ENCODE results near the gene GNAQ.

Gene GNAQ

GRCh38 chr9:77907585-77907984, 124.0 kb downstream of the GNAQ start:
- no peak overlapping the region for H3K4me2 ChIP-seq (ENCODE audit: low read length)
- no peaks in the 10 kb centered on the region for H3K79me2 ChIP-seq (ENCODE audit: control insufficient read depth, low read length)
- H3K36me3 ChIP-seq (ENCODE audit: control insufficient read depth, low read length) = no peaks in the 10 kb centered on the region
- no peaks in the 10 kb centered on the region for H3K27me3 ChIP-seq (ENCODE audit: control insufficient read depth, low read length)
- no peak for TF ChIP-seq EZH2phosphoT487 (IDR thresholded peaks at IDR 0.05; ENCODE audit: borderline replicate concordance, low read length)
- TF ChIP-seq CTCF (IDR thresholded peaks at IDR 0.05; ENCODE audit: low read depth, low read length, poor library complexity, severe bottlenecking) = no peak
- no peaks in the 10 kb centered on the region for H4K20me1 ChIP-seq (ENCODE audit: control insufficient read depth, insufficient read depth, low read depth, low read length)
- H3F3A ChIP-seq (ENCODE audit: control insufficient read depth, insufficient read depth) = no peaks in the 10 kb centered on the region
- no peaks in the 10 kb centered on the region for H3K9me3 ChIP-seq (ENCODE audit: control insufficient read depth, insufficient read depth, low read length)
- H3K9me2 ChIP-seq (replicated peaks; ENCODE audit: control insufficient read depth, low read length) = no peaks in the 10 kb centered on the region
- H3K27ac ChIP-seq (ENCODE audit: low read depth, low read length) = no peak overlapping the region
- no peaks in the 10 kb centered on the region for H3K4me1 ChIP-seq (ENCODE audit: control insufficient read depth, low read length)
- H3K4me3 ChIP-seq (ENCODE audit: low read length) = no peak overlapping the region

- no peaks in the 10 kb centered on the region for H3K4me1 ChIP-seq (ENCODE audit: control insufficient read depth, low read length)
- TF ChIP-seq CTCF (IDR thresholded peaks at IDR 0.05; ENCODE audit: low read depth, low read length, poor library complexity, severe bottlenecking) (no peak), EZH2phosphoT487 (IDR thresholded peaks at IDR 0.05; ENCODE audit: borderline replicate concordance, low read length) (no peak)
- H3K79me2 ChIP-seq (ENCODE audit: control insufficient read depth, low read length) = no peaks in the 10 kb centered on the region
- no peak overlapping the region for H3K27ac ChIP-seq (ENCODE audit: low read depth, low read length)
- no peaks in the 10 kb centered on the region for H4K20me1 ChIP-seq (ENCODE audit: control insufficient read depth, insufficient read depth, low read depth, low read length)
- no peak overlapping the region for H3K4me3 ChIP-seq (ENCODE audit: low read length)
- H3K27me3 ChIP-seq (ENCODE audit: control insufficient read depth, low read length) = no peaks in the 10 kb centered on the region
- no peak overlapping the region for H3K4me2 ChIP-seq (ENCODE audit: low read length)
- H3K9me2 ChIP-seq (replicated peaks; ENCODE audit: control insufficient read depth, low read length) = no peaks in the 10 kb centered on the region
- no peaks in the 10 kb centered on the region for H3F3A ChIP-seq (ENCODE audit: control insufficient read depth, insufficient read depth)
- H3K9me3 ChIP-seq (ENCODE audit: control insufficient read depth, insufficient read depth, low read length) = no peaks in the 10 kb centered on the region
- H3K36me3 ChIP-seq (ENCODE audit: control insufficient read depth, low read length) = no peaks in the 10 kb centered on the region
Observed at GRCh38 chr9:77906991-77907390, 124.6 kb downstream of the GNAQ start.

- Histone ChIP-seq H3K9me2 (replicated peaks; ENCODE audit: control insufficient read depth, low read length) (no peaks in the 10 kb centered on the region), H3K4me1 (ENCODE audit: control insufficient read depth, low read length) (no peaks in the 10 kb centered on the region), H3K36me3 (ENCODE audit: control insufficient read depth, low read length) (no peaks in the 10 kb centered on the region), H3F3A (ENCODE audit: control insufficient read depth, insufficient read depth) (no peaks in the 10 kb centered on the region), H3K4me3 (ENCODE audit: low read length) (no peak overlapping the region), H3K9me3 (ENCODE audit: control insufficient read depth, insufficient read depth, low read length) (no peaks in the 10 kb centered on the region), H4K20me1 (ENCODE audit: control insufficient read depth, insufficient read depth, low read depth, low read length) (no peaks in the 10 kb centered on the region), H3K27ac (ENCODE audit: low read depth, low read length) (no peak overlapping the region), H3K27me3 (ENCODE audit: control insufficient read depth, low read length) (no peaks in the 10 kb centered on the region), H3K79me2 (ENCODE audit: control insufficient read depth, low read length) (no peaks in the 10 kb centered on the region), H3K4me2 (ENCODE audit: low read length) (no peak overlapping the region)
- no peak for TF ChIP-seq EZH2phosphoT487 (IDR thresholded peaks at IDR 0.05; ENCODE audit: borderline replicate concordance, low read length)
- no peak for TF ChIP-seq CTCF (IDR thresholded peaks at IDR 0.05; ENCODE audit: low read depth, low read length, poor library complexity, severe bottlenecking)
Observed at GRCh38 chr9:77903666-77904285, 127.8 kb downstream of the GNAQ start.

Measured in DOHH2 (cell line).